GM18907 (cell line): ENCODE results near the gene REXO2.
A peak's percentile ranks its signal among the peaks of the same experiment; 100 is the strongest.

Experiments used
- ATAC-seq: cut with Tn5 transposase; IDR thresholded peaks from one replicate; pipeline ENCODE4 v1.9.1; 2021; ENCODE audit warnings: mild to moderate bottlenecking, moderate library complexity; ENCODE audit not compliant: unreplicated experiment

Gene REXO2

GRCh38 chr11:114439229-114440120, at the start of gene REXO2:
Gene REXO2, plus strand, starts transcription at chr11:114439467. Its CDS starts 62 bp downstream, at chr11:114439529.
- peak; percentile 99 for ATAC-seq

DNA sequence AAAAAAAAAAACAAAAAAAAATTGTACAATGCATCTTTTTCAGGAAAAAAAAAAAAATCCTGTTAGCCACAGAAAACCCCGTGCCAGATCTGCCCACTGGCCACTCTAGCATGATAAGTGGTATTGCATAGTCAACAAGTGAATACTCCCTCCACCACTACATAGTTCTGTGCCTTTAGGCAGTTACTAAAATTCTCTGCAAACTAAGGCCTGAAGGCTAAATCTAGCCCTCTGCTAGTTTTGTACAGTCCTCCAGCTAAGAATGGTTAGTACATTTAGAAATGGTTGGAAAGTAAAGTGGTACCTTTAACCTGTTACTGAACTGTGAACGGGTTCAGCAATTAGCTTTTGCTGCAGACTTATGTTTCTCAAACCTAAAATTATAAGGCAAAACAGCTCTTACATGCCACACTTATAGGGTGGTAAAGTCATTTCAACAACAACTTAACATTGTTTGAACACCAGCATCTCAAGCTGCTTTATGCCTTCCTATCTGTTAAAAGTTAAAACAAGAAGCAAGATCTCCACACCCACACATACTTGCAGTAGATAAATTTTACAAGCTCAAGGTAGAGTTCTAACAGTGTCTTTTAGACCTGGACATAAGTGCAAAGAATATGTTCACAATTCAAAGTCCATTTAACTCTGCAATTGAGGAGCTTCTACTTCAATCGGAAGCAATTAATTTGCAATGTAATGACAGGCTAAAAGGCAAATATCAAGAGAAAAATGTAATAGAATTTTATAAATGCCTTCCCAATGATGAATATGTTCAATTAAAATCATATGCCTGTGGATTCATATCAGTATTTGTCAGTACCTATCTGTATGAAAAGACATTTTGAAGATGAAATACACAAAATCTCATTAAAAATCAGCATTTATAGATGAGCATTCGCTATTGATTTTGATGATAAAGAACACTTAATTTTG, 46.3 kb upstream of the REXO2 start:
- no peak for ATAC-seq

DNA sequence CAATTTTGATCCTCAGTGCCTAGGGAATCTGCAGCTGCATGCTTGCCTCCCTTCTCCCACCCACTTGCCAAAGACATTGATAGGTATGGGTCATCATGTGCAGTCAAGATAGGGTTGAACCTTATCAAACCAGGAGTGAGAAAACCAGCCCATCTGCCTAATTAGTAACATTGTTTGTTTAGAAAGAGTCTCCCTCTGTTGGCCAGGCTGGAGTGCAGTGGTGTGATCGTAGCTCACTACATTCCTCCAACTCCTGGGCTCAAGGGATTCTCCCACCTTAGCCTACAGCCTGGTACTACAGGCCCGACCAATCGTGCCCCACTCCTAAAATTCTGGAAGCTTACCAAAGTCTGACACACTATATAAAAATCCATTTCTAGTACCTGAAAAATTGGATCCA, 43.5 kb upstream of the REXO2 start:
- no peak for ATAC-seq

GRCh38 chr11:114396916-114397315, 42.4 kb upstream of the REXO2 start:
- ATAC-seq, result no peak

- no peak for ATAC-seq
These were observed 41.8 kb upstream of the REXO2 start for GRCh38 chr11:114397349-114397982.

DNA sequence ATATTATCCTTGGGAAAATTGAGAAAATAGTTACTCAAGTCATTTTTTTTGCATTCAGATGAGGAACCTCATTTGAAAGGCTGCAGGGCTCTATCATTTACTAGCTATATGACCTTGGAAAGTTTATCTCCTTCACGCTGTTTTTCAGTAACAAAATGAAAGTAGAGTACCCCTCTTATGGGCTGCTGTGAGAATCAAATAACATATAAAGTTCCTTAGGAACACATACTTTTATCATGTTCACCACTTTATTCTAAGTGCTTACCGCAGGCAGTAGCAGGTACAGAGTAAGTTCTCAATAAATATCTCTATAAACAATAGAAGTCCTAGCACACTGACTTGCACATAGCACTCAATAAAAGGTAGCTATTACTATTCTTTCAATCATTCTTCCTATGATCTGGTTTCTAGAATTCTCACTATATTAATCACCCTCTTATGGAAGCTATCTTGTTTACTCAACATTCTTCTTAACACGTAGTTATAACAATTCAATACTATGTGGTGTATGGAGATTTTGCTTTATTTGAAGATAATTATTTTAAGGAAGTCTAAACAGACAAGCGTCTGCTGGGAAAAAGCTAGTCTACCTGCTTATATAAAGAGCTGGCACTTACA, 40.9 kb upstream of the REXO2 start:
- ATAC-seq, result no peak

DNA sequence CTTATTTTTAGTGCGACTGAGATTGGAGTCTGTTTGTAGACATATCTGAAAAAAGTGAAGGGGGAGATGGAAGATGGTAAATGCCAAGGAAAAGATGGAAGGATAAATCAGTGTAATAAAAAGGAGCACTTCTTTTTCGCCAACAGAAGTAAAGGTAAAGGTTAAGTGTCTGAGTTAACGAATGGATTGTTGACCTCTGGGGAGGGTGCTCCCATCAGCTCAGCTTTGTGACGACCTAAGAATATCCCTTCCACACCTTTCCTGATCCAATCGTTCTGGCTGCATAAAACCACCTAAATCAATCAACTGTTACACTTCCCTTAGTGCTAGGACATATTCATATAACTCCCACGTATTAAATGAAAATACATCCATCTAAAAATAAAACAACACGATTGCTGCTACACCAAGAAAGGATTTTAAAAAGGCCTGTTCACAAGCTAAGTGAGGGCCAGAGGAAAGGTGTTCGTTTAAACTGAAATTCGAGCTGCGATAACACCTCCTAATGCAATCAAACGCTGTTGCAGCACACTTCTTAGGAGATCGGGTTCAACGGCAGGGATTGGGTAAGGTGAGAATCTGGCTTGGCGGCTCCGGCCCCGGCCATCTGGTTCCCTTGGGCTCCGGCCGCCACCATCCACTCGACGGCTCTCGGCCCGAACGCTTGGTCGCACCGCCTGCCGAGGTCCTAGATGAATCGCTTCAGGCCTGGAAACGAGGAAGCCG, 39.6 kb upstream of the REXO2 start:
- ATAC-seq, result peak; percentile 38

DNA sequence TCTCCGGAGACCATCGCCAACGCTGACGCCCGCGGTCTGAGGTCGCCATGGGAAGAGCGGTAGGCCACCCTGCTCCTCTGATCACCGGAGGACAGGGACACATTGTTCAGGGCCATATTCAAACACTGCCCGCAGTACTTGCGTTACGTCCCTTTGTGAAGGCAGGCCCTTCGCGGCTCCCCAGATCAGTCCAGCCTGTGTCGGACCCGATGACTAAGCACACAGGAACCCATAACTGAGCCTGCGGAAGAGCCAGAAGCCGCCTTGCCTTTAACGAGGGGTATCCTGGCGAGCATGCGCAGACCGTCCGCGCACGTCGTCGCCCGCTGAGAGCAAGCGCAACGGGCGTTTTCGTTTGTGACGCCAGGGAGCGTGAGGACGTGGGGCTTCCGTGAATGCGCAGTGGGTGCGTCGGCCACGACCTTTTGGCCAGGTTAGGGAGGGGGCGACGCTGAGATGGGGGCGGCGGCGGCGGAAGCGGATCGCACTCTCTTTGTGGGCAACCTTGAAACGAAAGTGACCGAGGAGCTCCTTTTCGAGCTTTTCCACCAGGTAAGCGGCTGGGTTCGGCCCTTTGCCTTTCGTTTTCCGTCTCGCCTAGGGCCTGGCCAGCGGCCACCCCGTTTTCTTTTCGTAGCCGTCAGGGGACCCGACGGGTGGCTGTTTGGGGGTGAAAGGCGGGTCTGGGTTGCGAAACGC, 38.9 kb upstream of the REXO2 start, which contains the start of the genes C11orf71 and RBM7:
Gene C11orf71, minus strand, starts transcription at position 296 of the 699 bp plus-strand sequence. Its CDS starts 180 bp downstream, at position 116.
Gene RBM7, plus strand, starts transcription at position 451 of the 699 bp plus-strand sequence. Its CDS starts 6 bp downstream, at position 457.
- peak; percentile 96 for ATAC-seq

DNA sequence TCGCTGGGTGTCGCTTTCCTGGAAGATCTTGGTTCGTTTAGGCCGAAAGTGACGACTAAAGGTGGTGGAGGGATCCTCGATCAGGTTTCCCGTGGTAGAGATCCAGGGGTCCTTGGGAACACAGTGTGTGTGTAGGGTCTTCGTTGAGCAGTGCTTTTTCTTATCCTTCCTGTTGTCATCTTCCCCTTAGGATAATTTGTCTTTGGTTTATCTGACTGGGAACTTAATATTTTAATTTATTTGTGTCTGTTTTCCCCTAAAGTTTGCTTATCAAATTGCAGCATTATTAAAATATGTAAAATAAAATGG, 38.4 kb upstream of the REXO2 start:
- ATAC-seq, result no peak

- no peak for ATAC-seq
These were observed 38.0 kb upstream of the REXO2 start for GRCh38 chr11:114401311-114401710.

DNA sequence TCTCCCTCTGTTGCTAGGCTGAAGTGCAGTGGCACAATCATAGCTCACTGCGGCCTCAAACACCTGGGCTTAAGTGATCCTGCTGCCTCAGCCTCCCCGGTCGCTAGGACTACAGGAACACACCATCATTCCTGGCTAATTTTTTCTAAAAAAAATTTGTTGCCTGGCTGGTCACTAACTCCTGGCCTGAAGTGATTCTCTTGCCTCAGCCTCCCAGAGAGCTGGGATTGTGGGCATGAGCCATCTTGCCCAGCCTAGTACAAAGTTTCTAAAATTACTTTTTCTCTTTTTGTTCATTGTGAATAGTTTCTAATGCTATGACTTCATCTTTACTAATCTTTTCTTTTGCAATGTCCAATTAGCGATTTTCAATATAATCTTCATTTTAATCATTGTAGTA, 26.3 kb upstream of the REXO2 start:
- ATAC-seq, result no peak

- no peak for ATAC-seq
These were observed 25.3 kb upstream of the REXO2 start for GRCh38 chr11:114413958-114414357.

- no peak for ATAC-seq
These were observed 22.8 kb upstream of the REXO2 start for GRCh38 chr11:114416441-114416961.

DNA sequence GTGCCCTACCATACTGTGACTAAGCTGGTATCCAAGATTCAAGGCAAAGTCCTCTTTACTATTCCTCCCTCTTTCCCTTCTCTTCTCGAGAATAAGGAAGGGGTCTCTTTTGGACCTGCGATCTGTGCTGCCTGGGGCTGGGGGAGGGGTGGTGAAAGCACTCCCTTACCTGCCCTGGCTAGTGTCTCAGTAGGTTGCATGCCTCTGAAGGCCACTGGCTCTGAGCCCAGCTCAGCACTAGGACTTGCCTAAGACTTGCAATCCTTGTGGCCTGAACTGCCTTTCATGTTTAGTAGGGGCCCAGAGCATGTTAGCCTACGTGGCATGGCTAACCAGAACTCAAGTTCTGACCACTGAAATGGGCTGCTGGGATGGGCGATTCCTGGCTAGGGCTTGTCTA, 13.0 kb upstream of the REXO2 start:
- ATAC-seq, result no peak

DNA sequence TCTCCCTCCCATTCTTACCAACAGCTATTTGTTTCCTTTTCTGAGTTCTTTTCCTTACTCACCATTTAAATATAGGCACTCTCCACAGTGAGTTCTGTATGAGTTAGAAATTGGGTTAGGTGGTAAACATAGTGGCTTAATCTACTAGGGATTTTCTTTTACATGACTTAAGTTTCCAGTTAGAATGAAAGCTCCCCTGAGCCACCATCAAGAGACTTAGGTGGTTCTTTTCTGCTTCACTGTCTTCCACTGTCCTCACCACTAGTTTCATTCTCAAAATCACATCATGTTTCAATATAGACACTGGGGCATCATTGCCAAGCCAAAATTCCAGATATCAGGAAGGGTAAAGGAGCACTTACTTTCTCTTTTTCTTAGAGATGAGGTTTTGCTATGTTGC, 9.0 kb upstream of the REXO2 start:
- ATAC-seq, result no peak

- no peak for ATAC-seq
These were observed 6.4 kb upstream of the REXO2 start for GRCh38 chr11:114432893-114433292.

- ATAC-seq, result no peak
These were observed 5.9 kb upstream of the REXO2 start for GRCh38 chr11:114433376-114433775.

GRCh38 chr11:114438303-114438702, 964 bp upstream of the REXO2 start:
- no peak for ATAC-seq
